ENCODE data around the gene RPUSD4. TPM values are rescaled to one million over a fixed set of nuclear protein-coding genes. Genes with fewer than 3 reads are reported as not detected.

Gene RPUSD4
- polyA plus RNA-seq, 1 of the 3 experiments (the other 2 are of a cell fraction): 18.0 TPM

DNA sequence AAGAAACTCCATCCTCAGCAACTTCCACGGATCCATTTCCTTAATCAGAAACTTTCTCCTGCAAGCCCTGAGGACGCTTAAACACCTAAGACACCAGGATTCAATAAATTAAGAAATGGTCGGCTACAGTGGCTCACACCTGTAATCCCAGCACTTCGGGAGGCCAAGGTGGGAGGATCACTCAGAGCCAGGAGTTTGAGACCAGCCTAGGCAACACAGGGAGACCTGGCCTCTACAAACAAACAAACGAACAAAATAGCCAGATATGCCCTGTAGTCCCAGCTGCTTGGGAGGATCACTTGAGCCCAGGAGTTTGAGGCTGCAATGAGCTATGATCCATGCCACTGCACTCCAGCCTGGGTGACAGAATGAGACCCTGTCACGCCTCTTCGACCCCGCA lies 46.7 kb downstream of the RPUSD4 start:
- H3K9me3 ChIP-seq: no peaks in the 10 kb centered on the region
- ChIA-PET CTCF (interaction anchor here (0.5 to 0.7 kb wide), 2 partner anchors 10 to 51 kb away, joined by 3 read pairs; no protein-coding TSS in a partner anchor), POLR2A (no interaction called here)
- TF ChIP-seq, protein P1, sequence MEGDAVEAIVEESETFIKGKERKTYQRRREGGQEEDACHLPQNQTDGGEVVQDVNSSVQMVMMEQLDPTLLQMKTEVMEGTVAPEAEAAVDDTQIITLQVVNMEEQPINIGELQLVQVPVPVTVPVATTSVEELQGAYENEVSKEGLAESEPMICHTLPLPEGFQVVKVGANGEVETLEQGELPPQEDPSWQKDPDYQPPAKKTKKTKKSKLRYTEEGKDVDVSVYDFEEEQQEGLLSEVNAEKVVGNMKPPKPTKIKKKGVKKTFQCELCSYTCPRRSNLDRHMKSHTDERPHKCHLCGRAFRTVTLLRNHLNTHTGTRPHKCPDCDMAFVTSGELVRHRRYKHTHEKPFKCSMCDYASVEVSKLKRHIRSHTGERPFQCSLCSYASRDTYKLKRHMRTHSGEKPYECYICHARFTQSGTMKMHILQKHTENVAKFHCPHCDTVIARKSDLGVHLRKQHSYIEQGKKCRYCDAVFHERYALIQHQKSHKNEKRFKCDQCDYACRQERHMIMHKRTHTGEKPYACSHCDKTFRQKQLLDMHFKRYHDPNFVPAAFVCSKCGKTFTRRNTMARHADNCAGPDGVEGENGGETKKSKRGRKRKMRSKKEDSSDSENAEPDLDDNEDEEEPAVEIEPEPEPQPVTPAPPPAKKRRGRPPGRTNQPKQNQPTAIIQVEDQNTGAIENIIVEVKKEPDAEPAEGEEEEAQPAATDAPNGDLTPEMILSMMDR (IDR thresholded peaks at IDR 0.05): no peak
- TF ChIP-seq EP300 (IDR thresholded peaks at IDR 0.05; ENCODE audit: borderline replicate concordance in 1 of 2, low read depth in 1 of 2, low read length in 1 of 2) (no peak), JUND (IDR thresholded peaks at IDR 0.05) (no peak)
- H3K4me3 ChIP-seq (ENCODE audit: low read depth in 2 of 2, low read length in 1 of 2): no peak overlapping the region
- H3K4me2 ChIP-seq: no peak overlapping the region
- no peak overlapping the region for H3K9ac ChIP-seq
- H3K27me3 ChIP-seq (ENCODE audit: insufficient read depth): no peaks in the 10 kb centered on the region
- H3K27ac ChIP-seq (ENCODE audit: low read depth in 2 of 2, low read length in 1 of 2): no peak overlapping the region
- 89% methylated on average over 8 of the region's 8 CpGs for WGBS (ENCODE audit: low lambda C conversion rate)
- H2AFZ ChIP-seq (ENCODE audit: low read depth): no peak overlapping the region
- no peaks in the 10 kb centered on the region for H3F3A ChIP-seq (replicated peaks; ENCODE audit: insufficient read depth)
- no peak for DNase-seq
- no peaks in the 10 kb centered on the region for H3K79me2 ChIP-seq (ENCODE audit: insufficient read depth)
- peaks cover 9 to 51% of the 10 kb centered on the region in 2 experiments; a peak in 3 of 4 replicates for H3K4me1 ChIP-seq (ENCODE audit: control insufficient read depth in 1 of 2, insufficient read depth in 2 of 2, low read depth in 1 of 2, low read length in 1 of 2)
- H4K20me1 ChIP-seq (ENCODE audit: insufficient read depth): no peaks in the 10 kb centered on the region
- H3K9me2 ChIP-seq: no peaks in the 10 kb centered on the region
- no peaks in the 10 kb centered on the region for H3K36me3 ChIP-seq (replicated peaks in 1 of 2; ENCODE audit: control insufficient read depth in 1 of 2, insufficient read depth in 2 of 2, low read length in 1 of 2)

DNA sequence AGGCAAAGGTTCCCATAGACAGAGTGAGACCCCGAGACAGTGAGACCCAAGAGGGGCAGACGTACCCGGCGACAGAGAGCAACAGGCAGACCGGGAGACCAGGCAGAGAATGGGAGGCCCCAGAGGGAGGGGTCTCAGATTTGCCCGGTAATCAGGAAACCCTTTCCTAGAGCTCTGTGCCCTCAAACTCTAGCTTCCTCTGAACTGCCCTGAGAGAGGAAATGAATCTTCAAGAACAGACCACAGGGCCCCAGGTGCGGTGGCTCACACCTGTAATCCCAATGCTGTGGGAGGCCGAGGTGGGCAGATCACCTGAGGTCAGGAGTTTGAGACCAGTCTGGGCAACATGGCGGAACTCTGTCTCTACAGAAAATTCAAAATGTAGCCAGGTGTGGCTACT lies 47.7 kb downstream of the RPUSD4 start:
- no peak overlapping the region for H3K27ac ChIP-seq (ENCODE audit: low read depth in 2 of 2, low read length in 1 of 2)
- DNase-seq: no peak
- CTCF ChIA-PET: no interaction called here

More for the DNA sequence above, 47.7 kb downstream of the RPUSD4 start:
- Histone ChIP-seq H3K79me2 (ENCODE audit: insufficient read depth) (no peaks in the 10 kb centered on the region), H3K36me3 (replicated peaks in 1 of 2; ENCODE audit: control insufficient read depth in 1 of 2, insufficient read depth in 2 of 2, low read length in 1 of 2) (no peaks in the 10 kb centered on the region), H3F3A (replicated peaks; ENCODE audit: insufficient read depth) (no peaks in the 10 kb centered on the region), H3K4me1 (ENCODE audit: control insufficient read depth in 1 of 2, insufficient read depth in 2 of 2, low read depth in 1 of 2, low read length in 1 of 2) (peaks cover 9 to 53% of the 10 kb centered on the region in 2 experiments; a peak in 3 of 4 replicates), H3K4me3 (ENCODE audit: low read depth in 2 of 2, low read length in 1 of 2) (no peak overlapping the region), H3K9me3 (no peaks in the 10 kb centered on the region), H3K4me2 (no peak overlapping the region; the same call in 1 of the 2 replicates), H3K9me2 (no peaks in the 10 kb centered on the region), H4K20me1 (ENCODE audit: insufficient read depth) (no peaks in the 10 kb centered on the region), H3K9ac (no peak overlapping the region), H2AFZ (ENCODE audit: low read depth) (no peak overlapping the region), H3K27me3 (ENCODE audit: insufficient read depth) (no peaks in the 10 kb centered on the region)
- POLR2A ChIA-PET: no interaction called here
- no peak for TF ChIP-seq GATA2 (CRISPR knock-in tag; IDR thresholded peaks at IDR 0.05)
- TF ChIP-seq RCOR1 (IDR thresholded peaks at IDR 0.05; ENCODE audit: low read length): no peak
- TF ChIP-seq FOXM1 (IDR thresholded peaks at IDR 0.05; ENCODE audit: low read depth): no peak
- TF ChIP-seq, protein P2, sequence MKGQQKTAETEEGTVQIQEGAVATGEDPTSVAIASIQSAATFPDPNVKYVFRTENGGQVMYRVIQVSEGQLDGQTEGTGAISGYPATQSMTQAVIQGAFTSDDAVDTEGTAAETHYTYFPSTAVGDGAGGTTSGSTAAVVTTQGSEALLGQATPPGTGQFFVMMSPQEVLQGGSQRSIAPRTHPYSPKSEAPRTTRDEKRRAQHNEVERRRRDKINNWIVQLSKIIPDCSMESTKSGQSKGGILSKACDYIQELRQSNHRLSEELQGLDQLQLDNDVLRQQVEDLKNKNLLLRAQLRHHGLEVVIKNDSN (IDR thresholded peaks at IDR 0.05; ENCODE audit: borderline replicate concordance, low read depth): no peak
- TF ChIP-seq, protein P3, sequence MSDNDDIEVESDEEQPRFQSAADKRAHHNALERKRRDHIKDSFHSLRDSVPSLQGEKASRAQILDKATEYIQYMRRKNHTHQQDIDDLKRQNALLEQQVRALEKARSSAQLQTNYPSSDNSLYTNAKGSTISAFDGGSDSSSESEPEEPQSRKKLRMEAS (IDR thresholded peaks at IDR 0.05; ENCODE audit: low read depth): no peak
- TF ChIP-seq SMC3 (IDR thresholded peaks at IDR 0.05; ENCODE audit: low read depth, low read length): no peak
- no peak for TF ChIP-seq ELF1 (IDR thresholded peaks at IDR 0.05)
- no peak for TF ChIP-seq TCF12 (IDR thresholded peaks at IDR 0.05)
- no peak for TF ChIP-seq EZH2phosphoT487 (IDR thresholded peaks at IDR 0.05; ENCODE audit: borderline replicate concordance, low read depth)
- TF ChIP-seq FOXJ3 (CRISPR knock-in tag; IDR thresholded peaks at IDR 0.05): no peak
- TF ChIP-seq CHD2 (IDR thresholded peaks at IDR 0.05; ENCODE audit: low read length, partially characterized antibody): no peak
- TF ChIP-seq, protein P4, sequence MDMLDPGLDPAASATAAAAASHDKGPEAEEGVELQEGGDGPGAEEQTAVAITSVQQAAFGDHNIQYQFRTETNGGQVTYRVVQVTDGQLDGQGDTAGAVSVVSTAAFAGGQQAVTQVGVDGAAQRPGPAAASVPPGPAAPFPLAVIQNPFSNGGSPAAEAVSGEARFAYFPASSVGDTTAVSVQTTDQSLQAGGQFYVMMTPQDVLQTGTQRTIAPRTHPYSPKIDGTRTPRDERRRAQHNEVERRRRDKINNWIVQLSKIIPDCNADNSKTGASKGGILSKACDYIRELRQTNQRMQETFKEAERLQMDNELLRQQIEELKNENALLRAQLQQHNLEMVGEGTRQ (IDR thresholded peaks at IDR 0.05; ENCODE audit: borderline replicate concordance, low read depth, low read length): no peak
- WGBS (ENCODE audit: low lambda C conversion rate): 81% methylated on average over 7 of the region's 9 CpGs

All from SK-N-SH (cell line).